Measurements from ENCODE around the gene HOXA3.

DNA sequence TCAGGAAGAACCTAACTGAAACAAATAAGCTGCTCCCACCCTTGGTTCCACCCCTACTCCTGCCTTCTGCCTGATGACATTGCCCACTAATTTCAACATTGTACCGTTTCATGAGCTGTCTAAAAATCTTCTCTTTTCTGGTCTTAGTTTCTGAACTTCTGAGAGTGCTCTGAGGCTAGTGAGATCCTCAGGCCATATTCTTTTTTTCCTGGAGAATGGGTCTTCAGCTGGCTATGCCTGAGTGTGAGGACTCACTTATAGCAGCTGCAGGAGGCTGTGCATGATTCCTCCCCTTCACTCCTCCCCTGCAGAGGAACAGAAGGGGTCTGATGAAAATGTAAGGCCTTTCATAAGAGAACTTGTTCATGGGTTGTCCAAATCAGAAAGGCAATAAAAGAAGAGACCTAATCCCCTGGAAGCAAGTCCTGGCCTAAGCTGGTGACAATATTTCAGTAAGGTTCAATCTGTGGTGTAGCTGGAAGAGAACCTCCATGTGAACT lies 32.9 kb downstream of the HOXA3 start:
- TF ChIP-seq, protein P1, sequence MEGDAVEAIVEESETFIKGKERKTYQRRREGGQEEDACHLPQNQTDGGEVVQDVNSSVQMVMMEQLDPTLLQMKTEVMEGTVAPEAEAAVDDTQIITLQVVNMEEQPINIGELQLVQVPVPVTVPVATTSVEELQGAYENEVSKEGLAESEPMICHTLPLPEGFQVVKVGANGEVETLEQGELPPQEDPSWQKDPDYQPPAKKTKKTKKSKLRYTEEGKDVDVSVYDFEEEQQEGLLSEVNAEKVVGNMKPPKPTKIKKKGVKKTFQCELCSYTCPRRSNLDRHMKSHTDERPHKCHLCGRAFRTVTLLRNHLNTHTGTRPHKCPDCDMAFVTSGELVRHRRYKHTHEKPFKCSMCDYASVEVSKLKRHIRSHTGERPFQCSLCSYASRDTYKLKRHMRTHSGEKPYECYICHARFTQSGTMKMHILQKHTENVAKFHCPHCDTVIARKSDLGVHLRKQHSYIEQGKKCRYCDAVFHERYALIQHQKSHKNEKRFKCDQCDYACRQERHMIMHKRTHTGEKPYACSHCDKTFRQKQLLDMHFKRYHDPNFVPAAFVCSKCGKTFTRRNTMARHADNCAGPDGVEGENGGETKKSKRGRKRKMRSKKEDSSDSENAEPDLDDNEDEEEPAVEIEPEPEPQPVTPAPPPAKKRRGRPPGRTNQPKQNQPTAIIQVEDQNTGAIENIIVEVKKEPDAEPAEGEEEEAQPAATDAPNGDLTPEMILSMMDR (IDR thresholded peaks at IDR 0.05), result no peak
- TF ChIP-seq POLR2A (IDR thresholded peaks at IDR 0.05), result no peak

Data from lower leg skin (tissue), 3 donors.